K562 (cell line): ENCODE results near the gene RUNX1. TPM values are rescaled to one million over a fixed set of nuclear protein-coding genes. Genes with fewer than 3 reads are reported as not detected.

Experiments
- ATF3 ChIP-seq, 2 experiments: fragments of 450-650 bp in 1 of 2; sonication (generic) in 1 of 2; formaldehyde crosslinking in 1 of 2; IDR thresholded peaks in 1 of 2; conservative IDR thresholded peaks in 1 of 2; 2 replicates each; pipeline versions ENCODE4 v1.6.1 to v1.8.1; 2016 to 2023; ENCODE audit warnings: mild to moderate bottlenecking in 2 of 2, moderate library complexity in 2 of 2, inconsistent platforms in 1 of 2, missing genetic modification reagents in 1 of 2
- DMBX1 ChIP-seq: fragments of 250-450 bp; sonication (Bioruptor Pico); IDR thresholded peaks from 2 replicates; pipeline ENCODE4 v1.8.0; 2022; ENCODE audit warnings: inconsistent platforms, mild to moderate bottlenecking, moderate library complexity, borderline replicate concordance
- DPF2 ChIP-seq: fragments of 450-650 bp; IDR thresholded peaks from 2 replicates; pipeline ENCODE4 v1.6.1; 2016
- EP400 ChIP-seq: fragments of 450-650 bp; IDR thresholded peaks from 2 replicates; pipeline ENCODE4 v1.6.1; 2017; ENCODE audit warnings: antibody characterized with exemption, mild to moderate bottlenecking, moderate library complexity
- ETV1 ChIP-seq: fragments of 450-650 bp; conservative IDR thresholded peaks from 2 replicates; pipeline ENCODE4 v1.6.1; 2016; ENCODE audit warnings: missing genetic modification characterization, control low read depth, low read depth, missing compliant biosample characterization
- L3MBTL2 ChIP-seq: fragments of 450-650 bp; IDR thresholded peaks from 2 replicates; pipeline ENCODE4 v1.6.1; 2016; ENCODE audit warnings: mild to moderate bottlenecking, moderate library complexity
- MECOM ChIP-seq: fragments of 250-450 bp; sonication (Bioruptor Pico); IDR thresholded peaks from 2 replicates; pipeline ENCODE4 v1.8.0; 2022; ENCODE audit warnings: inconsistent platforms
- MED1 ChIP-seq: sonication (generic); formaldehyde crosslinking; IDR thresholded peaks from 2 replicates; pipeline ENCODE4 v1.8.1; 2023; ENCODE audit warnings: missing genetic modification reagents, borderline replicate concordance
- MEIS2 ChIP-seq: fragments of 450-650 bp; IDR thresholded peaks from 2 replicates; pipeline ENCODE4 v1.6.1; 2014; ENCODE audit warnings: mild to moderate bottlenecking; ENCODE audit not compliant: partially characterized antibody
- NCOA6 ChIP-seq: fragments of 450-650 bp; IDR thresholded peaks from 2 replicates; pipeline ENCODE4 v1.6.1; 2017; ENCODE audit warnings: mild to moderate bottlenecking
- NFRKB ChIP-seq: fragments of 450-650 bp; IDR thresholded peaks from 2 replicates; pipeline ENCODE4 v1.6.1; 2016; ENCODE audit warnings: low read depth
- PHF8 ChIP-seq: fragments of 200-600 bp; sonication (generic); IDR thresholded peaks from 2 replicates; pipeline ENCODE4 v1.6.1; 2012; ENCODE audit warnings: mixed run types, mild to moderate bottlenecking, inconsistent platforms, low read length, moderate library complexity, borderline replicate concordance
- POLR3A ChIP-seq: IDR thresholded peaks from 2 replicates; pipeline ENCODE4 v1.6.1; 2011; ENCODE audit warnings: borderline replicate concordance, mild to moderate bottlenecking, moderate library complexity; ENCODE audit not compliant: insufficient read length, insufficient read depth; ENCODE audit errors: extremely low read depth
- SAFB2 ChIP-seq: fragments of 200-400 bp; formaldehyde crosslinking; IDR thresholded peaks from 2 replicates; pipeline ENCODE4 v1.6.1; 2018; ENCODE audit warnings: borderline replicate concordance, low read length, low read depth, moderate library complexity; ENCODE audit not compliant: severe bottlenecking
- SRSF3 ChIP-seq: fragments of 200-400 bp; formaldehyde crosslinking; IDR thresholded peaks from 2 replicates; pipeline ENCODE4 v1.6.1; 2016; ENCODE audit warnings: mild to moderate bottlenecking, low read length, moderate library complexity; ENCODE audit not compliant: insufficient read depth
- TAL1 ChIP-seq: fragments of 450-650 bp; IDR thresholded peaks from 2 replicates; pipeline ENCODE4 v1.6.1; 2016; ENCODE audit warnings: mild to moderate bottlenecking
- ZBTB26 ChIP-seq: fragments of 450-650 bp; formaldehyde crosslinking; IDR thresholded peaks from 2 replicates; pipeline ENCODE4 v1.4.0; 2022; ENCODE audit warnings: missing genetic modification characterization
- ZNF561 ChIP-seq: fragments of 450-650 bp; formaldehyde crosslinking; conservative IDR thresholded peaks from 2 replicates; pipeline ENCODE4 v1.4.0; 2020; ENCODE audit warnings: mild to moderate bottlenecking, moderate library complexity
- ZNF655 ChIP-seq: fragments of 250-450 bp; sonication (Bioruptor Pico); IDR thresholded peaks from 2 replicates; pipeline ENCODE4 v1.5.0; 2021
- ZZZ3 ChIP-seq: fragments of 450-650 bp; IDR thresholded peaks from 2 replicates; pipeline ENCODE4 v1.6.1; 2016; ENCODE audit warnings: antibody characterized with exemption, mild to moderate bottlenecking, moderate library complexity
- polyA plus RNA-seq, 8 experiments: library from polyadenylated mRNA; depleted of rRNA in 4 of 8; stranded (reverse) in 5 of 8; unstranded in 3 of 8; fragments of >200 nt; fragmentation: Nextera tagmentation in 2 of 8; fragmentation: Illumina TruSeq in 1 of 8; extraction: Ambion mirVana in 2 of 8; extraction: Trizol in 1 of 8; gene quantifications; 2 replicates each; pipeline versions ENCODE4 v1.2.1 to v1.2.3, GENCODE V29; 2011 to 2014; ENCODE audit warnings: inconsistent platforms in 1 of 8, missing spikeins in 1 of 8
- total RNA-seq, 7 experiments: library from RNA; depleted of rRNA in 6 of 7; stranded (reverse); fragments of >200 nt in 6 of 7; fragmentation: Illumina TruSeq in 2 of 7; extraction: Trizol in 2 of 7; gene quantifications; 2 replicates each; pipeline versions ENCODE4 v1.2.1 to v1.2.3, GENCODE V29; 2011 to 2021; ENCODE audit warnings: low replicate concordance in 1 of 7
- TF ChIP-seq, protein P1 (sequence below), 3 experiments: fragments of 200-800 bp in 1 of 3; sonication (Bioruptor generic) in 1 of 3; sonication (generic) in 1 of 3; formaldehyde crosslinking in 1 of 3; IDR thresholded peaks; 2 replicates each; pipeline versions ENCODE4 v1.6.1 to v1.8.0; 2016 to 2022; ENCODE audit warnings: mild to moderate bottlenecking in 2 of 3, missing compliant biosample characterization in 2 of 3, missing genetic modification characterization in 2 of 3, missing genetic modification reagents in 1 of 3

The RUNX1 gene
- total and polyA plus RNA-seq, 9 of the 15 experiments (the other 6 are each of a cell fraction or from before 2014, with no cell fraction given) = 2.2 to 68.6 (median 17.8) TPM

- TF ChIP-seq DPF2 (peak; percentile 30; the same call in 1 of the 2 replicates), ZNF561 (CRISPR knock-in tag) (no peak), MED1 (CRISPR knock-in tag) (no peak), NFRKB (no peak), ZBTB26 (CRISPR knock-in tag) (no peak), EP400 (no peak), TAL1 (no peak), ZZZ3 (no peak), ETV1 (tag) (no peak), L3MBTL2 (no peak), NCOA6 (no peak), MECOM (no peak), ATF3 (IDR thresholded peaks at IDR 0.05) (peak; percentile 53; the same call in 1 of the 2 replicates), ATF3 (CRISPR knock-in tag; conservative IDR thresholded peaks at IDR 0.05) (no peak), SAFB2 (no peak), DMBX1 (no peak), SRSF3 (no peak), MEIS2 (peak; percentile 43), PHF8 (no peak), POLR3A (no peak), ZNF655 (no peak)
- TF ChIP-seq, protein P1, sequence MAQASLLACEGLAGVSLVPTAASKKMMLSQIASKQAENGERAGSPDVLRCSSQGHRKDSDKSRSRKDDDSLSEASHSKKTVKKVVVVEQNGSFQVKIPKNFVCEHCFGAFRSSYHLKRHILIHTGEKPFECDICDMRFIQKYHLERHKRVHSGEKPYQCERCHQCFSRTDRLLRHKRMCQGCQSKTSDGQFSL (CRISPR knock-in tag; IDR thresholded peaks at IDR 0.05) = no peak
- TF ChIP-seq, protein P1 (tag; IDR thresholded peaks at IDR 0.05) = no peak
Observed at GRCh38 chr21:35011681-35012080, 37.4 kb downstream of the RUNX1 start (continued).
